WTC11 (cell line): Measurements from ENCODE around the gene NBEA. TPM values are rescaled to one million over a fixed set of nuclear protein-coding genes. Genes with fewer than 3 reads are reported as not detected.

ENCODE experiments used
- ATAC-seq: fragments of 200-7000 bp; cut with Tn5 transposase; 2 replicates; pipeline ENCODE4 v1.10.0; 2021; ENCODE audit warnings: mild to moderate bottlenecking, moderate library complexity
- CTCF ChIA-PET: fragments of 300-600 bp; sonication (Branson Sonifier 250); formaldehyde crosslinking; loops from one replicate; lab custom pipeline; 2021; ENCODE audit warnings: antibody characterized with exemption; lab: Charles Lee
- POLR2A ChIA-PET: fragments of 350-600 bp; sonication (Branson Sonifier 250); formaldehyde crosslinking; loops from one replicate; lab custom pipeline; 2021; ENCODE audit warnings: antibody characterized with exemption; lab: Charles Lee
- DNase-seq: peaks from one replicate; pipeline ENCODE4 v3.0.0; 2021; ENCODE audit warnings: low spot score
- H3K27ac Mint-ChIP-seq: 2 replicates; pipeline ENCODE4 v1.8.0; 2021; ENCODE audit warnings: mixed read lengths
- H3K27me3 Mint-ChIP-seq: 2 replicates; pipeline ENCODE4 v1.8.0; 2021; ENCODE audit warnings: low read depth, mild to moderate bottlenecking, moderate library complexity, mixed read lengths
- H3K36me3 Mint-ChIP-seq: 2 replicates; pipeline ENCODE4 v1.8.0; 2021; ENCODE audit warnings: mixed read lengths
- H3K4me1 Mint-ChIP-seq: 2 replicates; pipeline ENCODE4 v1.8.0; 2022; ENCODE audit warnings: mixed read lengths
- H3K4me3 Mint-ChIP-seq: 2 replicates; pipeline ENCODE4 v1.8.0; 2021; ENCODE audit warnings: mild to moderate bottlenecking, moderate library complexity, mixed read lengths
- H3K9me3 Mint-ChIP-seq: 2 replicates; pipeline ENCODE4 v1.8.0; 2021; ENCODE audit warnings: mixed read lengths
- ATF6 ChIP-seq: sonication (generic); formaldehyde crosslinking; IDR thresholded peaks from 2 replicates; pipeline ENCODE4 v1.8.1; 2023; ENCODE audit warnings: mild to moderate bottlenecking, missing genetic modification reagents
- CBFB ChIP-seq: sonication (generic); formaldehyde crosslinking; IDR thresholded peaks from 2 replicates; pipeline ENCODE4 v1.8.1; 2022; ENCODE audit warnings: mild to moderate bottlenecking, low read depth, missing genetic modification reagents
- CREB1 ChIP-seq: sonication (generic); formaldehyde crosslinking; IDR thresholded peaks from 2 replicates; pipeline ENCODE4 v1.8.0; 2023; ENCODE audit warnings: mild to moderate bottlenecking, missing genetic modification reagents
- CTCF ChIP-seq: fragments of 200-600 bp; IDR thresholded peaks from 2 replicates; pipeline ENCODE4 v1.8.0; 2022; ENCODE audit warnings: antibody characterized with exemption
- E2F1 ChIP-seq: sonication (generic); formaldehyde crosslinking; IDR thresholded peaks from 2 replicates; pipeline ENCODE4 v1.8.0; 2022; ENCODE audit warnings: mild to moderate bottlenecking, missing genetic modification reagents
- ELF4 ChIP-seq: sonication (generic); formaldehyde crosslinking; IDR thresholded peaks from 2 replicates; pipeline ENCODE4 v1.8.1; 2022; ENCODE audit warnings: low read depth, mild to moderate bottlenecking, moderate library complexity, missing genetic modification reagents
- ETV6 ChIP-seq: sonication (generic); formaldehyde crosslinking; IDR thresholded peaks from 2 replicates; pipeline ENCODE4 v1.8.1; 2022; ENCODE audit warnings: mild to moderate bottlenecking, missing genetic modification reagents
- FOXK1 ChIP-seq: sonication (generic); formaldehyde crosslinking; IDR thresholded peaks from 2 replicates; pipeline ENCODE4 v1.8.0; 2022; ENCODE audit warnings: mild to moderate bottlenecking, moderate library complexity, missing genetic modification reagents
- FOXP4 ChIP-seq: sonication (generic); formaldehyde crosslinking; IDR thresholded peaks from 2 replicates; pipeline ENCODE4 v1.8.0; 2022; ENCODE audit warnings: mild to moderate bottlenecking, missing genetic modification reagents
- GABPB1 ChIP-seq: sonication (generic); formaldehyde crosslinking; IDR thresholded peaks from 2 replicates; pipeline ENCODE4 v1.8.1; 2023; ENCODE audit warnings: mild to moderate bottlenecking, missing genetic modification reagents
- HMGXB4 ChIP-seq: sonication (generic); formaldehyde crosslinking; IDR thresholded peaks from 2 replicates; pipeline ENCODE4 v1.8.1; 2023; ENCODE audit warnings: mild to moderate bottlenecking, moderate library complexity, missing genetic modification reagents
- IRF1 ChIP-seq: sonication (generic); formaldehyde crosslinking; IDR thresholded peaks from 2 replicates; pipeline ENCODE4 v1.8.0; 2023; ENCODE audit warnings: missing genetic modification reagents
- KAT7 ChIP-seq: sonication (generic); formaldehyde crosslinking; IDR thresholded peaks from 2 replicates; pipeline ENCODE4 v1.8.1; 2023; ENCODE audit warnings: missing genetic modification reagents, mild to moderate bottlenecking, borderline replicate concordance
- MLX ChIP-seq: sonication (generic); formaldehyde crosslinking; IDR thresholded peaks from 2 replicates; pipeline ENCODE4 v1.8.1; 2023; ENCODE audit warnings: mild to moderate bottlenecking, missing genetic modification reagents, moderate library complexity
- NFE2L1 ChIP-seq: sonication (generic); formaldehyde crosslinking; IDR thresholded peaks from 2 replicates; pipeline ENCODE4 v1.8.1; 2023; ENCODE audit warnings: missing genetic modification reagents
- NR1H2 ChIP-seq: sonication (generic); formaldehyde crosslinking; IDR thresholded peaks from 2 replicates; pipeline ENCODE4 v1.9.0; 2021; ENCODE audit warnings: mild to moderate bottlenecking, moderate library complexity, missing genetic modification reagents
- OVOL2 ChIP-seq: fragments of 250-450 bp; sonication (Bioruptor Pico); IDR thresholded peaks from 2 replicates; pipeline ENCODE4 v1.9.0; 2021; ENCODE audit warnings: mild to moderate bottlenecking, borderline replicate concordance
- TCF7 ChIP-seq: sonication (generic); formaldehyde crosslinking; IDR thresholded peaks from 2 replicates; pipeline ENCODE4 v1.8.0; 2022; ENCODE audit warnings: mild to moderate bottlenecking, low read depth, missing genetic modification reagents, moderate library complexity
- ZBTB43 ChIP-seq: sonication (generic); formaldehyde crosslinking; IDR thresholded peaks from 2 replicates; pipeline ENCODE4 v1.8.1; 2023; ENCODE audit warnings: mild to moderate bottlenecking, missing genetic modification reagents
- ZNF219 ChIP-seq: sonication (generic); formaldehyde crosslinking; IDR thresholded peaks from 2 replicates; pipeline ENCODE4 v1.8.0; 2023; ENCODE audit warnings: missing genetic modification reagents, mild to moderate bottlenecking, borderline replicate concordance
- ZNF263 ChIP-seq: sonication (generic); formaldehyde crosslinking; IDR thresholded peaks from 2 replicates; pipeline ENCODE4 v1.8.1; 2022; ENCODE audit warnings: low read depth, mild to moderate bottlenecking, moderate library complexity, missing genetic modification reagents
- ZNF416 ChIP-seq: fragments of 250-450 bp; sonication (Bioruptor Pico); IDR thresholded peaks from 2 replicates; pipeline ENCODE4 v1.9.0; 2021; ENCODE audit warnings: mild to moderate bottlenecking, inconsistent platforms
- total RNA-seq: library from RNA; stranded (reverse); gene quantifications from 3 replicates; pipeline ENCODE4 v1.2.3, GENCODE V29; 2021

NBEA gene
- total RNA-seq, 1 experiment from 2014 or later, result 20.9 TPM

GRCh38 chr13:35566340-35566739 is 624.3 kb downstream of the NBEA start:
- CTCF ChIA-PET, result no interaction called here
- H3K36me3 Mint-ChIP-seq, result no peaks in the 10 kb centered on the region
- POLR2A ChIA-PET, result no interaction called here
- DNase-seq (no peak), ATAC-seq (no peak)
- no peaks in the 10 kb centered on the region for H3K9me3 Mint-ChIP-seq
- H3K27me3 Mint-ChIP-seq, result no peaks in the 10 kb centered on the region
- H3K27ac Mint-ChIP-seq, result peak overlapping the region; percentile 88; the same call in 1 of the 2 replicates
- TF ChIP-seq CBFB (CRISPR knock-in tag) (no peak), HMGXB4 (CRISPR knock-in tag) (no peak), CREB1 (CRISPR knock-in tag) (no peak), ATF6 (CRISPR knock-in tag) (no peak), IRF1 (CRISPR knock-in tag) (no peak), ELF4 (no peak), MLX (no peak), GABPB1 (CRISPR knock-in tag) (no peak), NR1H2 (CRISPR knock-in tag) (no peak), ZNF219 (CRISPR knock-in tag) (no peak), ZNF416 (CRISPR knock-in tag) (no peak), ZBTB43 (CRISPR knock-in tag) (no peak), CTCF (no peak), NFE2L1 (CRISPR knock-in tag) (no peak), OVOL2 (no peak), ETV6 (CRISPR knock-in tag) (no peak), TCF7 (CRISPR knock-in tag) (no peak)
- 0 out of 2 replicates have a peak, but pooled peaks cover 4% of the 10 kb centered on the region for H3K4me1 Mint-ChIP-seq
- H3K4me3 Mint-ChIP-seq, result no peak overlapping the region

- Mint-ChIP-seq H3K4me3 (no peak overlapping the region), H3K27ac (no peak overlapping the region), H3K36me3 (no peaks in the 10 kb centered on the region), H3K4me1 (peaks cover 12% of the 10 kb centered on the region), H3K9me3 (no peaks in the 10 kb centered on the region), H3K27me3 (no peaks in the 10 kb centered on the region)
- DNase-seq, result no peak
- CTCF ChIA-PET, result no interaction called here
- POLR2A ChIA-PET, result no interaction called here
- ATAC-seq, result no peak
- TF ChIP-seq CBFB (CRISPR knock-in tag), result no peak
- TF ChIP-seq FOXK1 (CRISPR knock-in tag), result no peak
- no peak for TF ChIP-seq FOXP4
- TF ChIP-seq ZNF263 (CRISPR knock-in tag), result no peak
- TF ChIP-seq HMGXB4 (CRISPR knock-in tag), result no peak
- TF ChIP-seq KAT7 (CRISPR knock-in tag), result no peak
- TF ChIP-seq E2F1, result no peak
Measured at GRCh38 chr13:35567406-35567980, 625.4 kb downstream of the NBEA start.
